ENCODE measurements around the gene NOTCH2. TPM values are rescaled to one million over a fixed set of nuclear protein-coding genes. Genes with fewer than 3 reads are reported as not detected.
A peak's percentile ranks its signal among the peaks of the same experiment; 100 is the strongest.

Gene NOTCH2
- total RNA-seq, 1 donor from 2014 or later: 112 TPM

DNA sequence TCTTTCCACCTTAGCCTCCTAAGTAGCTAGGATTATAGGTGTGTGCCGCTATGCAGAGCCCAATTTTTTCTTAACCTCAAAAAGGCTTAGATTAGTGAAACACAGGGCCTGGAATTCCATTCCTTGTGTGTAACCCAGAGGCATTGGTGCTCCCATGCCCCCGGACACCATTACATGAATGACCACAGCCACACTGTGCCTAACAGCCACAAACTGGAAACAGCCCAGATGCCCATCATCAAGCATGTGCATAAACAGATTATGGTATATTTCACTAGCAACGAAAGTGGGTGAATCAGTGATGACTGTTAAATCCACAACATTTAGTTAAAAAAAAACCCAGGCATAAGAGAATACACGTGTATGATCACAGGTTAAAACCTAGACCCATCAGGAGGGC is 197.6 kb downstream of the NOTCH2 start:
- Mint-ChIP-seq H3K4me3 (ENCODE audit: low read depth) (no peak overlapping the region), H3K36me3 (ENCODE audit: insufficient read depth) (no peaks in the 10 kb centered on the region), H3K27ac (no peak overlapping the region), H3K4me1 (ENCODE audit: low read depth) (peaks cover 5% of the 10 kb centered on the region), H3K27me3 (peaks cover 12% of the 10 kb centered on the region), H3K9me3 (ENCODE audit: low read depth) (no peaks in the 10 kb centered on the region)
- DNase-seq (ENCODE audit: low spot score, unreplicated experiment): no peak
- TF ChIP-seq, protein P1, sequence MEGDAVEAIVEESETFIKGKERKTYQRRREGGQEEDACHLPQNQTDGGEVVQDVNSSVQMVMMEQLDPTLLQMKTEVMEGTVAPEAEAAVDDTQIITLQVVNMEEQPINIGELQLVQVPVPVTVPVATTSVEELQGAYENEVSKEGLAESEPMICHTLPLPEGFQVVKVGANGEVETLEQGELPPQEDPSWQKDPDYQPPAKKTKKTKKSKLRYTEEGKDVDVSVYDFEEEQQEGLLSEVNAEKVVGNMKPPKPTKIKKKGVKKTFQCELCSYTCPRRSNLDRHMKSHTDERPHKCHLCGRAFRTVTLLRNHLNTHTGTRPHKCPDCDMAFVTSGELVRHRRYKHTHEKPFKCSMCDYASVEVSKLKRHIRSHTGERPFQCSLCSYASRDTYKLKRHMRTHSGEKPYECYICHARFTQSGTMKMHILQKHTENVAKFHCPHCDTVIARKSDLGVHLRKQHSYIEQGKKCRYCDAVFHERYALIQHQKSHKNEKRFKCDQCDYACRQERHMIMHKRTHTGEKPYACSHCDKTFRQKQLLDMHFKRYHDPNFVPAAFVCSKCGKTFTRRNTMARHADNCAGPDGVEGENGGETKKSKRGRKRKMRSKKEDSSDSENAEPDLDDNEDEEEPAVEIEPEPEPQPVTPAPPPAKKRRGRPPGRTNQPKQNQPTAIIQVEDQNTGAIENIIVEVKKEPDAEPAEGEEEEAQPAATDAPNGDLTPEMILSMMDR (IDR thresholded peaks at IDR 0.05; ENCODE audit: unreplicated experiment): no peak

DNA sequence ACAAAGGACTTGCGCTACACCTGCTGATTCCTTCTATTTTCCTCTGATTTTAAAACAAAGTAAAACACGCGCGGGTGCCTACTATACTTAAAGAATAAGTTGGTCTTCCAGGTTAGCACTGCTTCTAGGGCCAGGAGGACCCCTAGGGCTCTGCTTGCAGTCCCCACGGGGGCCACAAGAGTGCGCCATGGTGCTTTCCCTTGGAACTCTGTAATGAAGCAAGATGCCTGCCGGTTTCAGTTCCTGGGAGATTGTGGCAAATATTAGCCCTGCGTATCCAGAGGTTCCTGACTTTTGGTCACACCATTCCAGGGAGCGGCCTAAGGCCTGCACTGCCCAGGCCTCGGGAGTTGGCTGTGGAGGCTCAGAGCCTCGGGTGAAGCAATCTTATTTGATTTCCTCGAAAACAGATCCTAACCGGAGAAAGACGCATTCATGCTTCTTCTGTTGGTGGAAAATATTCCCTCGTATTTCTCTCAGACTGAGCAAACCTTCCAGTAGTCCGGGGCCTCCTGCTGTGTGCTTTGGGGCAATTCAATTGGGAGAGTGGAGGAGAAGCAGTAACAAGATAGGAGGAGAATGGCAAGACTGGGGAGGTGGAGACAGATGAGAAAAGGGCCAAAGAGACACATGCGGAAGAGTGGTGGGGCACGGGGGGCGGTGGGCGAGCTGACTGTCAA is 198.4 kb downstream of the NOTCH2 start:
- H3K4me1 Mint-ChIP-seq (ENCODE audit: low read depth): peaks cover 5% of the 10 kb centered on the region
- H3K4me3 Mint-ChIP-seq (ENCODE audit: low read depth): no peak overlapping the region
- no peaks in the 10 kb centered on the region for H3K36me3 Mint-ChIP-seq (ENCODE audit: insufficient read depth)
- no peak overlapping the region for H3K27ac Mint-ChIP-seq
- peak; percentile 90 for DNase-seq (ENCODE audit: low spot score, unreplicated experiment)
- TF ChIP-seq, protein P1 (IDR thresholded peaks at IDR 0.05; ENCODE audit: unreplicated experiment): peak; percentile 93
- H3K27me3 Mint-ChIP-seq: peaks cover 12% of the 10 kb centered on the region
- no peaks in the 10 kb centered on the region for H3K9me3 Mint-ChIP-seq (ENCODE audit: low read depth)

DNA sequence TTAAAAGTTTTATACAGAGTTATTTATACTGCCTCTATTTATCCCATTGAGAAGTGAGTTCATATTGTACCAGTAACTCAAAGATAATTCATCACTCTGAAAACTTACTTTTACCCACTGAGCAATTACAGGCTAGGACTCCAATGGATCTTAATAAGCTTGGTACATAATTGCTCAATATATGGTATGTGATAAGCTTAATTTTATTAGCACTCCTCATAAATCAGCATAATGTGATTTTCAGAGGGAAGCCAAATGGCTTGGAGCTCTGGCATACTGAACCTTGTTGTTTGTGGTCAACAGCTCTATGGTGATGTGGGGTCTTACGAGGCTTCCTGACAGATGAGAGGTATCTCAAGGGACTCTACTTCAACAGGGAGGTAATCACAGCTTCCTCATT is 199.5 kb downstream of the NOTCH2 start:
- Mint-ChIP-seq H3K27ac (no peak overlapping the region), H3K4me3 (ENCODE audit: low read depth) (no peak overlapping the region), H3K9me3 (ENCODE audit: low read depth) (no peaks in the 10 kb centered on the region), H3K36me3 (ENCODE audit: insufficient read depth) (no peaks in the 10 kb centered on the region), H3K27me3 (peaks cover 12% of the 10 kb centered on the region), H3K4me1 (ENCODE audit: low read depth) (peaks cover 5% of the 10 kb centered on the region)
- DNase-seq (ENCODE audit: low spot score, unreplicated experiment): no peak
- TF ChIP-seq, protein P1 (IDR thresholded peaks at IDR 0.05; ENCODE audit: unreplicated experiment): no peak

DNA sequence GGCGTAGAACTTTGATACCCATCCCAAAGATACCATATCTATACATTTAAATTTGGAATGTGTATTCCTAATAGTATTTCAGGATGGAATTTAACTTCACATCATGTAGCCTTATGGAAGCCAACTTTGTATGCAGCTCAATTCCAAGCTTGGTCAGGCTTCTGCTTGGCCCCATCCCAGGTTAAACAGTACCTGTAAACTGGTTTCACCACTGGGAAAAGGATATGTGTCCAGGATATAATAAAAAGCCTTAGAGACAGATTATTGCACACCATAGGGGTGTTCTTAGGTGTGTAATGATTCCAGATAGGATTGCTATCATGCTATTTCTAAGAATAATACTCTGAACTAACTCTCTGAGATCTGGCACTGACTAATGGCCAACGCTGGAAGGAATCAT is 201.3 kb downstream of the NOTCH2 start:
- Mint-ChIP-seq H3K4me1 (ENCODE audit: low read depth) (peaks cover 4% of the 10 kb centered on the region), H3K36me3 (ENCODE audit: insufficient read depth) (no peaks in the 10 kb centered on the region), H3K4me3 (ENCODE audit: low read depth) (no peak overlapping the region), H3K9me3 (ENCODE audit: low read depth) (no peaks in the 10 kb centered on the region), H3K27ac (no peak overlapping the region), H3K27me3 (peaks cover 4% of the 10 kb centered on the region)
- DNase-seq (ENCODE audit: low spot score, unreplicated experiment): no peak
- TF ChIP-seq, protein P1 (IDR thresholded peaks at IDR 0.05; ENCODE audit: unreplicated experiment): no peak

DNA sequence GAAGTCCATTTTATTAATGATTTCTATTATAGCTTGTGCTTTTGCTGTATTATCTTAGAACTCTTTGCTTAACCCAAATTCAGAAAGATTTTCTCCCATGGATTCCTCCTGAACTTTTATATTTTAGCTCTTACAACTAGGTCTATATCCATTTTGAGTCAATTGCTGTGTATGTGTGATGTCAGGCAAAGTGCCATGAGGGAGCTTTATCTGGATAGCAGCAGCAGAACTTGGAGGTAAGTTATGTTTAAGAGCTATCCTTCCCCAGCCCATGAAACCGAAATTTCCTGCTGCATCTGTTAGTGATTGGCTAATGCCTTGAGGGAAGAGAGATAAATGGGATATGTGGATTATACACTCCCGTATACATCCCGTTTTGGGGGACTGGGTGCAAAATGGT is 203.0 kb downstream of the NOTCH2 start:
- TF ChIP-seq, protein P1 (IDR thresholded peaks at IDR 0.05; ENCODE audit: unreplicated experiment): no peak
- Mint-ChIP-seq H3K4me3 (ENCODE audit: low read depth) (no peak overlapping the region), H3K9me3 (ENCODE audit: low read depth) (no peaks in the 10 kb centered on the region), H3K36me3 (ENCODE audit: insufficient read depth) (no peaks in the 10 kb centered on the region), H3K4me1 (ENCODE audit: low read depth) (peaks cover 8% of the 10 kb centered on the region), H3K27me3 (peaks cover 4% of the 10 kb centered on the region), H3K27ac (no peak overlapping the region)
- DNase-seq (ENCODE audit: low spot score, unreplicated experiment): no peak
